MG63 (cell line): Measurements from ENCODE around the gene PROX2. TPM values are rescaled to one million over a fixed set of nuclear protein-coding genes. Genes with fewer than 3 reads are reported as not detected.

ENCODE experiments used
- DNase-seq: peaks from one replicate; pipeline ENCODE4 v3.0.0-alpha.2; 2020
- H3K27me3 ChIP-seq: fragments of 250-450 bp; sonication (Bioruptor Pico); 2 replicates; pipeline ENCODE4 v1.5.1; 2020; ENCODE audit warnings: mild to moderate bottlenecking, moderate library complexity
- H3K36me3 ChIP-seq: fragments of 250-450 bp; sonication (Bioruptor Pico); 2 replicates; pipeline ENCODE4 v1.5.1; 2020; ENCODE audit warnings: mild to moderate bottlenecking, moderate library complexity
- H3K4me3 ChIP-seq: fragments of 250-450 bp; sonication (Bioruptor Pico); 2 replicates; pipeline ENCODE4 v1.5.1; 2020; ENCODE audit warnings: mild to moderate bottlenecking, moderate library complexity
- H3K9me3 ChIP-seq: fragments of 250-450 bp; sonication (Bioruptor Pico); 2 replicates; pipeline ENCODE4 v1.5.1; 2020; ENCODE audit warnings: mild to moderate bottlenecking, moderate library complexity
- total RNA-seq: library from RNA; depleted of rRNA; stranded (reverse); fragments of >200 nt; shearing (Covaris generic); gene quantifications from 2 replicates; pipeline ENCODE4 v1.2.3, GENCODE V29; 2014; ENCODE audit warnings: low replicate concordance

Gene PROX2
- total RNA-seq, 1 experiment from 2014 or later, result not detected

DNA sequence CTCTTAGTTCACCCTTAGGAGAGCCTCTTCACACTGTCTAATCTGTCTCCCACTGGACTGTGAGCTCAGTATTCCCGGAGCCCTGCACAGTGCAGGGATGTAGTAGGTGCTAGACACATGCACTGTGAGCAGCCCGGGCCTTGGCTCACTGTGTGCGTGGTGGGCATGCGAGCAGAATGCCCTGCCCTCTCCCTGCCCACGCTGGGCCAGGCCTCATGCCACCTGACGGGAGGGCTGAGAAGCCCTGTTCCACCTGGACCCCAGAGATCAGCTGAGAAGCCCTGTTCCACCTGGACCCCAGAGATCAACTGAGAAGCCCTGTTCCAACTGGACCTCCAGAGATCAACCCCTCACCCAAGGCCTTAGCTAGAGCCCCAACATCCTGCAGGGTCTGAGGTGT, 36.2 kb upstream of the PROX2 start:
- no peaks in the 10 kb centered on the region for H3K27me3 ChIP-seq
- DNase-seq, result no peak
- no peak overlapping the region for H3K4me3 ChIP-seq
- H3K36me3 ChIP-seq, result no peaks in the 10 kb centered on the region
- H3K9me3 ChIP-seq, result no peaks in the 10 kb centered on the region

DNA sequence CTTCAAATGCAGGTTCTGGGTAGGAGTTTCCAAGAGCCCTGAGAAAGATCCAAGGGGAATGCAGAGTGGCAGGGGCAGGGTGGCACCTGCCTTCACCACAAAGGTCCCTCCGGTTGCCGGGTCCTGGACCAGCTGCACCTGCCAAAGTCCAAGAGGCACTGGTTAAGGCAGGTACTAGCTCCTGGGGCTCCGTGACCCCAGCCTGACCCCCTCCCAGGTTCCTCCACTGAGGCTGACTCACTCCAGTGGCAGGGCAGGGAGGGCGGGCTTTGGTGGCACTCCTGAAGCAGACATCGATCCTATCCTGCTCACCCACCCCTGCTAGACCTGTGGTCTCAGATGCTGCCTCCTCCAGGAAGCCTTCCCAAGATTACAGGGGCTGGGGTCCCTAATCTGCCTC, 35.8 kb upstream of the PROX2 start:
- no peaks in the 10 kb centered on the region for H3K27me3 ChIP-seq
- no peak for DNase-seq
- H3K9me3 ChIP-seq, result no peaks in the 10 kb centered on the region
- H3K4me3 ChIP-seq, result no peak overlapping the region
- no peaks in the 10 kb centered on the region for H3K36me3 ChIP-seq

DNA sequence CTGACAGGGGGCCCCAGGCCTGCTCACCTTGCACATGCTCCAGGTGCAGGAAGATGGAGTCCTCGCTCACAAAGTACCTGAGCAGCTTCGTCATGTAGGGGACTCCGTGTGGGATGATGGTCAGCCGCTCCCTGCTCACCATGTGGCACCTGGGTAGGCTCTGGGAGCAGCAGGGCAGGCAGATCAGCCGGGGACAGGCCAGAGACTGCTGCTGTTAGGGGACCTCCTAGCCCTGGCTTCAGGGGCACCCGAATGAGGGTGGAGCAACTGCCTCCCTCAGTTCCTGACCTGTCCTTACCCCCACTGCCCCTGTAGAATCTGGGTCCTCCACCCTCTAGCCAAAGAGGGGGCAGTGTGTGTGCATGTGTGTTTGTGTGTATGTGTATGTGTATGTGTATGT, 35.3 kb upstream of the PROX2 start:
- no peak for DNase-seq
- no peak overlapping the region for H3K4me3 ChIP-seq
- H3K27me3 ChIP-seq, result no peaks in the 10 kb centered on the region
- no peaks in the 10 kb centered on the region for H3K9me3 ChIP-seq
- no peaks in the 10 kb centered on the region; the same call in 1 of the 2 replicates for H3K36me3 ChIP-seq

DNA sequence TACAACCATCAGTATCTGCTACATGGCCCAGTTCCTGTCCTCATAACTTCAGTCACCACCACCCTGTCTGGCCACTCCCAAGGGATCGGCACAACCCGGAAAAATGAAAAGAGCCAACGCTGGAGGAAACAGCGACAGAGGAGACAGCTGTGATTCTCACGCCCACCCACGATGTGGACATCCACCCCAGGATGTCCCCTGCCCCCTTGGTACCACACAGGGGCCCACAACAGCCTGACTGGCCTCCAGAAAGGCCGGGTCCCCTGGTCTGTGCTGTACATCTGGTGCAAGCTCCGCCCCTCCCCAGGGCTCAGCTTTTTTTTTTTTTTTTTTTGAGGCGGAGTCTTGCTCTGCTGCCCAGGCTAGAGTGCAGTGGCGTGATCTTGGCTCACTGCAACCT, 34.6 kb upstream of the PROX2 start:
- no peak for DNase-seq
- H3K4me3 ChIP-seq, result no peak overlapping the region

DNA sequence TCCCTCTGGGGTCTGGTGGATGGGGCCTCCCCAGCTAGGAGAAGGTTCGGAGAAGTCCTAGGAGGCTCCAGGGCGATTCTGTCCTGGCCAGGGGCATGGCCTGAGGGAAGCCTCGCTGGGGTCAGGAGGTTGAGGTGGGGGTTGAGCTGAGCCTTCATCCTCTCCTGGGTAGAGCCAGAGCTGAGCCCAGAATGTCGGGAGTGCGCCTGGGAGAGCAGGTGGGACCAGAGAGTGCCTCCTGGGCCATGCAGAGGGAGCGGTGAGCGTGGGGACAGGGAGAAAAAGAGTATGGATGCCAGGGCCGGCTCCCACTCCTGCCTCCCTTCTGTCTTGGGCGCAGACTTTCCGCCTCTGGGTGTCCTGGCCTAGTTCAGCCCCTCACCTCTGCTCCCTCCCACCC, 34.0 kb upstream of the PROX2 start:
- H3K9me3 ChIP-seq, result no peaks in the 10 kb centered on the region
- DNase-seq, result no peak
- peaks cover 3% of the 10 kb centered on the region; the same call in 1 of the 2 replicates for H3K36me3 ChIP-seq
- H3K4me3 ChIP-seq, result no peak overlapping the region
- H3K27me3 ChIP-seq, result no peaks in the 10 kb centered on the region

More for the DNA sequence above, 34.6 kb upstream of the PROX2 start:
- no peaks in the 10 kb centered on the region for H3K27me3 ChIP-seq
- H3K9me3 ChIP-seq, result no peaks in the 10 kb centered on the region
- peaks cover 3% of the 10 kb centered on the region; the same call in 1 of the 2 replicates for H3K36me3 ChIP-seq

DNA sequence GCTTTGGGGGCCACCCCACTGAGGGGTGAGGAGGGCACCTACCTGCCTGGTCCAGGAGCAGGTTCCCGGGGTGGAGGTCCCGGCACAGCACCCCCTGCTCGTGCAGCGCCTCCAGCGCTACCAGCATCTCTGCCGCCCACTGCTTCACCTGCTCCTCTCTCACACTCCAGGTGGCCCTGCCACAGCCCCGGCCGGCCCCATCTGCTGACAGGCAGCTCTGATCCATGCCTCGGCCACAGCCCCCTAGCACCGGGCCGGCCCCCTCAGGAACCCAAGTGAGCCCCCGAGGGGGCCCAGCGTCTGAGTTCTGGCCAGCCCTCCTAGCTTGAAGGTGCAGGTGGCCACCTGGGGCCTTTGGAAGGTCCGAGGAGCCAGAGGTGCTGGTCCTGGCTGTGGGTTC, 33.6 kb upstream of the PROX2 start:
- no peak for DNase-seq
- H3K9me3 ChIP-seq, result no peaks in the 10 kb centered on the region

DNA sequence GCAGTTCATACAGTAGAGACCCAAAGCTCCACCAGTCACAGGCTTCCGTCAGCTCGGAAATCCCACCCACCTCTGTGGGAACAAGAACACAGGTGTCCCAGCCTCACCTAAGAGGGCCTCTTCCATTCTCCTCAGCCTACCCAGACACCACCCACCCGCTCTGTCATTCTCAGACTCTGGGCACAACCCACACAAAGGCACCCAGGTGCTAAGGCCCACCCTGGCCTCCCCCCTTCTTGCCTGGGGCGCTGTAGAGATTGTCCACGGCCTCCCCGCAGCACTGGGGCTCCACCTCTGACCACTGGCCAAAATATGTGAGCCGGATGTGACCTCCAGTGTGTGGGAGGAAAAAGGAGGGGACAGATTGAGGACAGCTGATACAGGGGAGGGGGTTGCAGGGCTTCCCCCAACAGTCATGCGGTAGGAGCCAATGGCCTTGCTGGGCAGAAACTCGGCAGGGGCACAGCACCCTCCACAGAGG, 33.0 kb upstream of the PROX2 start:
- H3K4me3 ChIP-seq, result no peak overlapping the region
- no peaks in the 10 kb centered on the region for H3K27me3 ChIP-seq
- no peaks in the 10 kb centered on the region for H3K9me3 ChIP-seq
- DNase-seq, result no peak
- H3K36me3 ChIP-seq, result peaks cover 3% of the 10 kb centered on the region; the same call in 1 of the 2 replicates

More for the DNA sequence above, 33.6 kb upstream of the PROX2 start:
- Histone ChIP-seq H3K27me3 (no peaks in the 10 kb centered on the region), H3K4me3 (no peak overlapping the region), H3K36me3 (peaks cover 3% of the 10 kb centered on the region; the same call in 1 of the 2 replicates)

DNA sequence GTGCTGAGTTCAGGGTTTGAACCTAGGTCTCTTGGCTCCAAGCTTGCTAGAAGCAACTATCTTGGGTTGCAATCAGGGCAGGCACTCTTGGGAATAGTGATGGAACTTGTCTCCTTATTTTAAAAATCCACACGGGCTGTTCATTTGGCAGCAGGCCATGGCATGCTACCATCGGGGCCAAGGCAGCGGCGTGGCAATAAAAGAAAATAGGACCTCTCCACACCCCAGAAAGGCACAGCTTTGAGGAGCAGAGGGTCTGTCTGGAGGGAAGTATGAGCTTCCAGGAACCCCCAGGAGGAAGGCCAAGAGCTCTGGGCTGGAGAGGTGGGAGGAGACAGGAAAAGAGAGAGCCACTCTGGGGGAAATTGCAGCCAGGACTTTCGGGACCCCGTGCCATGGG, 31.8 kb upstream of the PROX2 start:
- Histone ChIP-seq H3K27me3 (no peaks in the 10 kb centered on the region), H3K4me3 (no peak overlapping the region), H3K36me3 (peaks cover 3% of the 10 kb centered on the region; the same call in 1 of the 2 replicates), H3K9me3 (no peaks in the 10 kb centered on the region)
- DNase-seq, result no peak

DNA sequence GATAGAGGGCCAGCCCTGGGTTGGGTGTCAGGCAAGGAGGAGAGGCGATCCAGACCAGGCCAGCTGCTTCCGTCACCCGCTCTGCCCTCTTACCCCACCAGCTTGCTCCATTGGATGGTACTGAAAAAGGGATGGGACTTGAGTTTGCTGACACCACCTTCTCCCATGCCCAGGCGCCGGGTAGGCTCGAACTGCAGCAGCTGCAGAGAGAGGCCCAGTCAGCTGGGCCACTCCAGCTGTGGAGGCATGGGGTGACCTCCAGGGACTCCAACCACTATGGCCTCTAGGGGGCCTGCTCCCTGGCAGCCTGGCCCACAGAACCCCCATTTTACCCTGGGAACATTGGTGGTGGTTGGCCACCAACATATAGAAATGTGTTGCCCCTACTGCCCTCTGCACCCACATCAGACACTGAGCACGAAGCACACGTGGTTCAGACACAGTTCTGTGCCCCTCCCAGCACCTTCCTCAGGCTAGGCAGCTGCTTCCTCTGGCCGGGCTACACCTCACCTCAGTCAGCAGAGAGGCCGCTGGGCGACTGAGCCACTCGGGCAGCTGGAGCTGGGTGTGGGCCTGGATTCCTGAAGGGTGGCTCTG, 31.1 kb upstream of the PROX2 start:
- H3K36me3 ChIP-seq, result peaks cover 3% of the 10 kb centered on the region; the same call in 1 of the 2 replicates
- H3K27me3 ChIP-seq, result no peaks in the 10 kb centered on the region
- no peak overlapping the region for H3K4me3 ChIP-seq
- H3K9me3 ChIP-seq, result no peaks in the 10 kb centered on the region
- DNase-seq, result no peak

DNA sequence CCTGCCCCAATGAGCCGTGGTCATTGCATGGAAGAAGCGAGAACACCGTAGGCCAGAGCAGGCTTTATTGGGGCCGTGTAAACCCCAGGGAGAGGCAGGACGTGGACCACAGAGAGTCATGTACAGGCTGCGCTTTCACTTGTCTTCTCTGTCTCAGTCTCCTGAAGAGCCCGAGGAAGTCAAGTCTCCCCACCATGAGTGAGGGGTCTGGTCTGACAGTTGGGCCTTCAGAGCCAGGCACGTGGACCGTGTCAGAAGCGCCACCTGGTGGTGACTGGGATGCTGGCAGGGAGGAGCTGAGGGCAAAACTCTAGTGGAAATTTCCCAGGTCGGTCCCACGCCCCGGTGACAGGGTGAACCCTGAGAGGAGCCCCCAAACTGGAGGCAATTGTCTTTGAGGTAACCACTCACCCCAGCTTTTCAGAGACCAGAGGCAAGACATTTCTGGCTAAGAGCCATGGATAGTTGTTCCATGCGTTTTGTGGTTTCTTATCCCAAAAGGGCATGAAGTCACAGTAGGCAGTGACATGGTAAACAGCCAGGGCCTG, 29.7 kb upstream of the PROX2 start:
- H3K4me3 ChIP-seq, result no peak overlapping the region
- no peaks in the 10 kb centered on the region for H3K9me3 ChIP-seq
- no peaks in the 10 kb centered on the region for H3K27me3 ChIP-seq
- DNase-seq, result peak; percentile 35
- peaks cover 5% of the 10 kb centered on the region for H3K36me3 ChIP-seq

DNA sequence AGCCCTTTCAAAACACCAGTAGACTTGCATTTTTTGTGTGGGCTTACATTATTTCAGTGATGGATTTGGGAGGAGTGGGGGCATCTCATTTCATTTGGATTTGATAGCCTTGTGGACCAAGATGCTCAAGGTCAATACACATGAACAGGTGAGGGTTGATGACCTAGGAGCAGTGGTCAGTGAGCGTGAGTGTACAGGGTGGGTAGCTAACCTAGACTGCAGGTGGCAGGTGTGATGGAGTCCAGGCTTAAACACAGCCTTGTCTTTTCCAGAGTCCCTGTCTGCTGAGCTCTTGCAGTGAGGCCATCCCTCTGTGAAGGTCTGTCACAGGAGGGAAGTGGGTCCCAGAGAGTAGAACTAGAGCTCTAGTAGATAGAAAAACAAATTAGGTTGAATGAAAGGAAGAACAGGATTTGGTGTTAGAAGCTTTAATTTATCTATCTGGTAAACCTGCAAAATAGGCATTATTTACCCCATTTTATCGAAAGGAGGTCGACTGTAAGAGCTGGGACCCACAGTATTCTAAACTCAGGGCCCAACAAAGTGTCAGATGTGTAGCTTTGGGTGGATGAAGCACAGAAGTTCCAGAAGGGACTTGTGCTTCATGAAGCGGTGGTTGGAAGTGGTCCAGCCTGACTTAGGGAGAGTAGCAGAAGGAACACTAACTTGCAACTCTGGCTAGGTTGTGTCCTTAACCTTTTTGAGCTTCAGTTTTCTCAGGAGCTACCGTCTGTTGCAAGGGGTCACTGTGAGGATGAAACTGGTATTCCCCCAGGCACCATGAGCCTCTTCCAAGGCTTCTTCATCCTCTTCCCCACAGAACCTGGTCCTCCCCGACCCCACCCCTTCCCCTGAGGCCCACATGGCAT, 28.9 kb upstream of the PROX2 start:
- no peak for DNase-seq
- Histone ChIP-seq H3K9me3 (no peaks in the 10 kb centered on the region), H3K4me3 (no peak overlapping the region), H3K27me3 (no peaks in the 10 kb centered on the region), H3K36me3 (peaks cover 13% of the 10 kb centered on the region)

DNA sequence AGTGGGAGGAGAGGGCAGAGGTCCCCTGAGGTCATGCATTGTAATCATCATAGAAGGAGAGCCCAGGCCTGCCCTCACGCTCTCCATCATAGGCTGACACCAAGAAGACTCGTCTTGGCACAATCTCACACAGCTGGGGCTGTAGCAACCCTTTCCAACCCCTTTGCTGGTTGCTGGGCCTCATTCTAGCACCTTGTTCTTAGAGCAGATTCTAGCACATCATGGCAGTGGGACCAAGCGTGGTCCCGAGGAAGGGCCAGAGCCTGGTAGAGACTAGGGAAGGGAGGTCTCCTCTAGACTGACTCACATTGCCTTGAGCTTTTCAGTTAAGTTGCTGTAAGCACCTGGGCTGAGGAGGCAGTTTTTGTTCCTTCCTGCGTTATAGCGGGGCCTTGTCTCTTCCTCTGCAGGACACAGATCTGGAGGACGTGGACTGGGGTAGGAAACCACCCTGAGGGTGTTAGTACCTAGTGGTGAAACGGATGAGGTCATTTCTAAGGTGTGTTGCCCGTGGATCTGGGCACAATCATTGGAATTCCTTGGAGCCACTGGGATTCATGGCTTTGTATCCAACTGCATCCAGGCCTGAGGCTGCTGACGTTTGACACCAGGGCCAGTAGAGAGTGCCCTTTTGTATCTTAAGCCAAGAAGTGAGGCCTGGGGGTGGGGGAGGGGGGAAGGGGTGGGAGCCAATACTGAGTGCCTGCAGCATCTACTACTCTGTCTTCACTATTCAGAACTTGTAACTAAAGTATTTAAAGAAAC, 27.2 kb upstream of the PROX2 start:
- Histone ChIP-seq H3K4me3 (no peak overlapping the region), H3K36me3 (peaks cover 20% of the 10 kb centered on the region), H3K27me3 (no peaks in the 10 kb centered on the region), H3K9me3 (no peaks in the 10 kb centered on the region)
- DNase-seq, result no peak

DNA sequence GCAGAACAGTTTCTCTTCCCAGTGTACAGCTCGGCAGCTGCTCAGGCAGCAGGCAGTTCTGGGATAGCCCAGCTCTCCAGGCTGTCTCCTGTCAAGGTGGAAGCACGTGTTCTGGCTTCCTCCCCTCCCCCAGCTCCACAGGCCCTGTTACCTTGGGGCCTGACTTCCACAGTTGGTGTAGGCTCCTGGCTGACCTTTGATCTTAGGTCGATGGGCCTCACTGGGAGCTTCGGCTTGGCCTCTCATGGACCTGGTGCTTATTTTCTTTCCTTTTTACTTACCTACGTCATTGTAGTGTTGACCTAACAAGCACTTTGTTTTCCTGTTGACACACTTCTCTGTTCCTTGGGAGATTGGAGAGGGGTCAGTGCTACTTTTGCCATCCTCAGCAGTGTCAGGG, 22.7 kb upstream of the PROX2 start:
- peaks cover 43% of the 10 kb centered on the region for H3K36me3 ChIP-seq
- no peak overlapping the region for H3K4me3 ChIP-seq
- DNase-seq, result no peak
- H3K9me3 ChIP-seq, result no peaks in the 10 kb centered on the region
- H3K27me3 ChIP-seq, result no peaks in the 10 kb centered on the region

DNA sequence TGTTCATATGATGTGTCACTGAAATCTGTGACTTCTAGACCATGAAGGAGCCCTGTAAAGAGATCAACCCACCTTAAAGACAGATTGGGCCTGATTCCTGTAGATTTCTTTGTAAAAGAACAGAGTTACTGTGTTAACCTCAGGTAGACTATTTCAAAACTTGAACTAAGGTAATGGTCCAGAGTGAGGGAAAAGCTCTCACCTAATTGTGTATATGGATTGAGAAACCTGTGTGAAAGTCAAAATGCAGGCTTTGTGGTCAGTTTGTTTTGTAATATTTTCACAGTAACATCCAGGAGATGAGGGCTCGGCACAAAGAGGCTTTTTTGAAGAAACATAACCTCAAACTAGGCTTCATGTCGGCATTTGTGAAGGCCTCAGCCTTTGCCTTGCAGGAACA, 22.1 kb upstream of the PROX2 start:
- no peak for DNase-seq
- Histone ChIP-seq H3K9me3 (no peaks in the 10 kb centered on the region), H3K36me3 (peaks cover 46% of the 10 kb centered on the region), H3K4me3 (no peak overlapping the region), H3K27me3 (no peaks in the 10 kb centered on the region)

DNA sequence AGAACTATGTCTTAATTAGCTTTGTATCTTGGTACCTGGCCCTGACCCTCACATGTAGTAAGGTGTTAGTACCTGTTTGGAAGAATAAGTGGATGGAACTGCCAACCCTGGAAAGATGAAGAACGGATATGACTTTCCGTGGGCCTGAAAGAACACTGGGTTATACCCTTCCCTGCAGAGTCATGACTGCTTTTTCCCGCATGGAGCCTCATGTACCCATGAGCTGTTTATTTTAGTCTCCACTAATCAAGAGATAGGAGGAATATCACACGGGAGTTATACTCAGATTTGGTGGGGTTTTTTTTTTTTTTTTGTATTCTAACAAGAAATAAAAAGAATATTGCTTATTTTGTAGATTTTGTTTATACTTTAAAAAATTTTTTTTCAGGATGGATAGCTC, 21.7 kb upstream of the PROX2 start:
- peaks cover 50% of the 10 kb centered on the region for H3K36me3 ChIP-seq
- DNase-seq, result no peak
- H3K4me3 ChIP-seq, result no peak overlapping the region
- no peaks in the 10 kb centered on the region for H3K9me3 ChIP-seq
- no peaks in the 10 kb centered on the region for H3K27me3 ChIP-seq

DNA sequence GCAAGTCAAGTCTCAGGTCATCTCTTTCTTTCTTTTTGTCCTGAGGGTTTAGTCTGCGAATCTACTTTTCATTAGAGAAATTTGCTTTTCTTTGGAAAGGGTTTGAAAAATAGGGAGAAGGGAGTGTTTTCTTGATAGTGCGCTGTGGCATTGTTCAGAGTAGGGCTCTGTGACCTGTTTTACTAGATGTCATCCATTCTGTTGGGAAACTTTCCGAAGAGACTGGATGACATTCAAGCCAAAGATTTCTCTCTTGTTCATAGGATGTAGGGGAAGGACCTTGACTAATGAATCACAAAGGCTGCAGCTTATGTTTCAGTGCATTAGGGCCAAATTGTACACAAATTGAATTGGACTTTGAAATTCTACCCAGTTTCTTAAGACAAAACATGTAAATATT, 20.5 kb upstream of the PROX2 start:
- H3K36me3 ChIP-seq, result peaks cover 59% of the 10 kb centered on the region

DNA sequence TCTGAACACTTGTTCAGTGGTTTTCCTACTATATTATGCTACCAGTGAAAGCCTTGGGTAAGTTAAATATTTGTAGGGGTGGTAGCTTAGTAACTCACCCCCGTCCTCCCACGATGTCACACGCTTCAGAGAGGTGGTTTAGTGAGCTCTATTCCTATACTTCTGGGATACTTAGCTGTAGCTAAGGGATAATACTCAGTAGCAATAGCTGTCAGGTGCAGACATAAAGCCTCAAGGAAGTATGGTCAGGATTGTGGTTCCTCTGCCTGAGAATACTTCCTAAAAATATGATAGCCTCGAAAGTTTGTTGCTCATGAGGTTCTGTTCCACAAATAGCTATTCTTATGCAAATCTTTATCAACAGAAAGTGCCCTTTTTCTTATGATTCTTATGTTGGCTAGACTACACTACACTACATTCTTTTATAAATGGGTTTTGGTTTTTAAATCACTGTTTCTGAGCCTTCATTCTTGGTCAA, 17.7 kb upstream of the PROX2 start:
- Histone ChIP-seq H3K4me3 (no peak overlapping the region), H3K9me3 (no peaks in the 10 kb centered on the region), H3K36me3 (peaks cover 58% of the 10 kb centered on the region), H3K27me3 (no peaks in the 10 kb centered on the region)
- DNase-seq, result no peak

More for the DNA sequence above, 20.5 kb upstream of the PROX2 start:
- H3K4me3 ChIP-seq, result no peak overlapping the region
- H3K27me3 ChIP-seq, result no peaks in the 10 kb centered on the region
- H3K9me3 ChIP-seq, result no peaks in the 10 kb centered on the region
- no peak for DNase-seq
